Tibial artery (tissue), 4 donors: Measurements from ENCODE around the gene KCNH8.

Experiments used
- DNase-seq, 2 donors: peaks; one replicate each; pipeline ENCODE4 v3.0.0-alpha.2; 2019
- H3K27ac ChIP-seq, 2 donors: fragments of 200-600 bp; sonication (generic) in 1 of 2; 1 replicate in 1 of 2; 2 replicates in 1 of 2; pipeline ENCODE4 v1.5.1; 2018 to 2019; ENCODE audit warnings: mild to moderate bottlenecking in 1 of 2
- H3K27me3 ChIP-seq, 2 donors: fragments of 200-600 bp; sonication (generic) in 1 of 2; one replicate each; pipeline versions ENCODE4 v1.5.1 to v1.6.0; 2016 to 2019
- H3K36me3 ChIP-seq, 3 donors: fragments of 200-600 bp; sonication (generic) in 2 of 3; one replicate each; pipeline ENCODE4 v1.5.1; 2016 to 2019; ENCODE audit warnings: mild to moderate bottlenecking in 2 of 3
- H3K4me1 ChIP-seq, 4 donors: fragments of 200-600 bp; sonication (generic) in 2 of 4; 1 replicate in 3 of 4; 2 replicates in 1 of 4; pipeline ENCODE4 v1.5.1; 2016 to 2019
- H3K4me3 ChIP-seq, 2 donors: fragments of 200-600 bp; sonication (generic) in 1 of 2; 1 replicate in 1 of 2; 2 replicates in 1 of 2; pipeline ENCODE4 v1.5.1; 2018 to 2019; ENCODE audit warnings: mild to moderate bottlenecking in 2 of 2
- H3K9me3 ChIP-seq, 3 donors: fragments of 200-600 bp; sonication (generic) in 1 of 3; one replicate each; pipeline ENCODE4 v1.5.1; 2016 to 2019
- intact Hi-C: fragments of 100-400 bp; cut with DNase I; formaldehyde crosslinking; loops from one replicate; pipeline ENCODE4 v1.15.0; 2023; ENCODE audit warnings: low total_unique reads
- TF ChIP-seq, protein P1 (sequence below), 2 experiments: fragments of 200-600 bp in 1 of 2; fragments of 450-650 bp in 1 of 2; IDR thresholded peaks; one replicate each; pipeline ENCODE4 v1.5.1; 2017 to 2019; ENCODE audit warnings: antibody characterized with exemption in 2 of 2, mild to moderate bottlenecking in 1 of 2, moderate library complexity in 1 of 2

KCNH8 gene

DNA sequence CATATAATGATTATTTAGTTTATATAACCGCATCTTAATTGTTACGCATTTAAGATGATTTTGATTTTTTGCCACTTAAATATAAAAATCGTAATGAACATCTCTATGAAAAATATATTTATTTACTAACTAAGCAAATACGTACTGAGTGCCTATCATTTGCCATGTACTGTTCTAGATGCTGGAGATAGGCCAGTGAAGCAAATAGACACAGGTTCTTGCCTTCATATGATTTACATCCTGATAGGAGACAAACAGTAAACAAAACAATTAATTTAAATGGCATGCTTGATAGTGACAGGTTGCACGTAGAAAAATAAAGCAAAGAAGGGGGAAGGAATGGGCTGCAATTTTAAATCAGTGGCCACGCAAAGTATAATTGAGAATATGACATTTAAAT, 217.2 kb downstream of the KCNH8 start:
- Histone ChIP-seq H3K4me3 (no peak overlapping the region), H3K4me1 (peaks cover 0 to 36% (median 3%) of the 10 kb centered on the region in 4 donors), H3K36me3 (no peaks in the 10 kb centered on the region), H3K27me3 (no peaks in the 10 kb centered on the region), H3K27ac (peak overlapping the region; percentile 12 to 50), H3K9me3 (no peaks in the 10 kb centered on the region)
- TF ChIP-seq, protein P1, sequence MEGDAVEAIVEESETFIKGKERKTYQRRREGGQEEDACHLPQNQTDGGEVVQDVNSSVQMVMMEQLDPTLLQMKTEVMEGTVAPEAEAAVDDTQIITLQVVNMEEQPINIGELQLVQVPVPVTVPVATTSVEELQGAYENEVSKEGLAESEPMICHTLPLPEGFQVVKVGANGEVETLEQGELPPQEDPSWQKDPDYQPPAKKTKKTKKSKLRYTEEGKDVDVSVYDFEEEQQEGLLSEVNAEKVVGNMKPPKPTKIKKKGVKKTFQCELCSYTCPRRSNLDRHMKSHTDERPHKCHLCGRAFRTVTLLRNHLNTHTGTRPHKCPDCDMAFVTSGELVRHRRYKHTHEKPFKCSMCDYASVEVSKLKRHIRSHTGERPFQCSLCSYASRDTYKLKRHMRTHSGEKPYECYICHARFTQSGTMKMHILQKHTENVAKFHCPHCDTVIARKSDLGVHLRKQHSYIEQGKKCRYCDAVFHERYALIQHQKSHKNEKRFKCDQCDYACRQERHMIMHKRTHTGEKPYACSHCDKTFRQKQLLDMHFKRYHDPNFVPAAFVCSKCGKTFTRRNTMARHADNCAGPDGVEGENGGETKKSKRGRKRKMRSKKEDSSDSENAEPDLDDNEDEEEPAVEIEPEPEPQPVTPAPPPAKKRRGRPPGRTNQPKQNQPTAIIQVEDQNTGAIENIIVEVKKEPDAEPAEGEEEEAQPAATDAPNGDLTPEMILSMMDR (IDR thresholded peaks at IDR 0.05): no peak
- intact Hi-C loops: loop anchor here (10.0 kb wide), 1 partner anchor 59 kb away; no protein-coding TSS in a partner anchor
- no peak for DNase-seq

DNA sequence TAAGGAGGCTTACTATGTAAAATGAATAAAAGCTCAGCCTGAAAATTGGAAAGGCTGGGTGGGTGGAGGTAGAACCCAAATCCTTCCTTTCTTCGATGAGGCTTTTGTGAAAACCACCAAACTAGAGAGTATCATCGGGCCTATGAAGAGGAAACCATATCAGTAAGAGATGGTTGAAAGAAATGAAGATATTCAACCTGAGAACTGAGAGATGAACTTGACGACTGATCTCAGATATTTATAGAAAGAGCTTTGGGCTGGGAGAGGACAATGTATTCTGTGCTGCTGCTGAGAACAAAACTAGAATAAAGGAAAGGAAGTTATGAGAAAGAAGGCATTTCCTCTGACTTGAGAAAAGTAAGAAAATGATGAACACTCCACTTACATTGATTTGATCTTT, 236.6 kb downstream of the KCNH8 start:
- intact Hi-C loops: no loop called here
- no peak for DNase-seq
- H3K4me1 ChIP-seq: peaks cover 0 to 11% (median 2%) of the 10 kb centered on the region in 4 donors

DNA sequence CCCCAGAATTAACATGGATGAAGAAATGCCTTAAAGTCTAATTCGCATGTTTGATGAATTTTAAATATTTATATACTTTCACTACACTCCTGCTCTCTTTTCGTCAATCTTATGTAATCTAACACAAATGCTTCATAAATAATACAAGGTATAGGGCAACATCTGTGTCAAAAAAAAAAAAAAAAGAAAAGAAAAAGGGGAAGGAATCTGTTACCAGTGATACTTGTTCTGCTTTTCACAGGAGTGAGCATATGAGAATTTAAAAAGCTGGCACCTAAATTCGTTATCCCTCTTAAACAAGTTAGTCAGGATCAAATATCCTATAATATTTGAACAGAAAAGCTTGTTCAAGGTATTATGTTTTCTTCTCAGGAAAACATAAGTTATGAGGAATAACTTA, 243.8 kb downstream of the KCNH8 start:
- intact Hi-C loops: no loop called here
- Histone ChIP-seq H3K9me3 (no peaks in the 10 kb centered on the region), H3K27me3 (no peaks in the 10 kb centered on the region), H3K27ac (no peak overlapping the region), H3K4me1 (no peaks in the 10 kb centered on the region), H3K36me3 (no peaks in the 10 kb centered on the region), H3K4me3 (no peak overlapping the region)
- TF ChIP-seq, protein P1 (IDR thresholded peaks at IDR 0.05): no peak
- no peak for DNase-seq

More for the DNA sequence above, 236.6 kb downstream of the KCNH8 start:
- Histone ChIP-seq H3K9me3 (no peaks in the 10 kb centered on the region), H3K4me3 (no peak overlapping the region), H3K27me3 (no peaks in the 10 kb centered on the region), H3K36me3 (no peaks in the 10 kb centered on the region), H3K27ac (no peak overlapping the region)
- TF ChIP-seq, protein P1 (IDR thresholded peaks at IDR 0.05): no peak

DNA sequence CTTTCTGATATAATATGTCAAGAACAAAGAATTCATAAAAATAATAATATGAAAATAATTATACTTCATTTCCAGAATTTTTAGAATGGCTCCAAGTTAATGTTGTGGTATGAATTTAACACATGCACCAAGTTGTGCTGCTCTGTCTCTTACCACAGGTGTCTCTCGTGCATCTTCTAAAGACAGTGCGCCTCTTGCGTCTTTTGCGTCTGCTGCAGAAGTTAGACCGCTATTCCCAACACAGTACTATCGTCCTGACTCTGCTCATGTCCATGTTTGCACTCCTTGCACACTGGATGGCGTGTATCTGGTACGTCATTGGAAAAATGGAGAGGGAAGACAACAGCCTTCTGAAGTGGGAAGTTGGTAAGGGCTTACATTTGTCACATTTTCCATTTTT, 246.6 kb downstream of the KCNH8 start:
- intact Hi-C loops: no loop called here

DNA sequence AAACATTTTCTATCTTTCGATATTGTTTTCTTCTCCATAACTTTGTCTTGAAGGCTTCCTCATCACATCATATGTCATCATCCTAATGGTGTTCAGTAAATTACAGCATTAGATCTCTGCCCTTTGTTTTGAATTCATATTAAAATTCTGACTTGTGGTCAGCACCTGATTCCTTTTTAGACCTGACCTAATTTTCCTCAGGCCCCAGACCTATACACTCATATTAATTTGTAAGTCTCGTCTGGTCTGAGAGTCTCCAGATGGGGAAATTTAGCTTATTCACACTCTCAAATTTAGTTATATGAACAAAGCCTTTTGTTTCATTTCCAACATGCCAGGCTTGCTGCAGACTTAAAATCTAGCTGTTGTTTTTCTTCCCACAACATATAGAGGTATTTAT, 248.4 kb downstream of the KCNH8 start:
- DNase-seq: no peak
- Histone ChIP-seq H3K27me3 (no peaks in the 10 kb centered on the region), H3K4me3 (no peak overlapping the region), H3K9me3 (no peaks in the 10 kb centered on the region), H3K36me3 (no peaks in the 10 kb centered on the region), H3K4me1 (no peaks in the 10 kb centered on the region), H3K27ac (no peak overlapping the region)
- intact Hi-C loops: no loop called here
- TF ChIP-seq, protein P1 (IDR thresholded peaks at IDR 0.05): no peak

More for the DNA sequence above, 246.6 kb downstream of the KCNH8 start:
- Histone ChIP-seq H3K4me1 (no peaks in the 10 kb centered on the region), H3K27ac (no peak overlapping the region), H3K4me3 (no peak overlapping the region), H3K36me3 (no peaks in the 10 kb centered on the region), H3K27me3 (no peaks in the 10 kb centered on the region), H3K9me3 (no peaks in the 10 kb centered on the region)
- TF ChIP-seq, protein P1 (IDR thresholded peaks at IDR 0.05): no peak
- no peak for DNase-seq

DNA sequence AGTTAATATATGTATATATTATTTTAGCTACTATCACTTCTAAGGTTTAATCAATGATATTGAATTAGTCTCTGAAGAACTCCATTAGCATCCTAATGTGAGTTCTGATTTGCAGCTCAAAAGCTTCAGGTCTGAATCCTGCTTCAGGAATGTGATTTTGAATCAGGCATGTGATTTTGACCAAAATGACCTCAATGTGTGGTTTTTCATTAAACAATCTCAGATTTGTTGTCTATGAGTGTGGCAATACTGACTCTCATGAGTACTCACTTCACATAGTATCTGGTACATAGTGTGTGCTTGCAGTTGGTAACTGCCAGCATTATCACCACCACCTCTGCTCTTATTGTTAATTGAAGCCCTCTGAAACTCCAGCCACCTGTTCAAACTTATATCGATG, 251.0 kb downstream of the KCNH8 start:
- H3K36me3 ChIP-seq: no peaks in the 10 kb centered on the region
- no peaks in the 10 kb centered on the region for H3K9me3 ChIP-seq
- TF ChIP-seq, protein P1 (IDR thresholded peaks at IDR 0.05): no peak
- no peaks in the 10 kb centered on the region for H3K27me3 ChIP-seq
- no peak overlapping the region for H3K4me3 ChIP-seq
- intact Hi-C loops: no loop called here
- DNase-seq: no peak
- H3K4me1 ChIP-seq: no peaks in the 10 kb centered on the region
- no peak overlapping the region for H3K27ac ChIP-seq
